Vein endothelial cell (primary cell): ENCODE results near the gene ZNF710. TPM values are rescaled to one million over a fixed set of nuclear protein-coding genes. Genes with fewer than 3 reads are reported as not detected.
A peak's percentile ranks its signal among the peaks of the same experiment; 100 is the strongest.

Experiments
- small RNA-seq: library from RNA; depleted of rRNA; stranded (forward); fragments of <200 nt; gene quantifications from one replicate; pipeline ENCODE3, GENCODE V24; 2012
- total RNA-seq: library from RNA; depleted of rRNA; stranded (reverse); fragments of >200 nt; gene quantifications from 2 replicates; pipeline ENCODE4 v1.2.3, GENCODE V29; 2012

Gene ZNF710, protein sequence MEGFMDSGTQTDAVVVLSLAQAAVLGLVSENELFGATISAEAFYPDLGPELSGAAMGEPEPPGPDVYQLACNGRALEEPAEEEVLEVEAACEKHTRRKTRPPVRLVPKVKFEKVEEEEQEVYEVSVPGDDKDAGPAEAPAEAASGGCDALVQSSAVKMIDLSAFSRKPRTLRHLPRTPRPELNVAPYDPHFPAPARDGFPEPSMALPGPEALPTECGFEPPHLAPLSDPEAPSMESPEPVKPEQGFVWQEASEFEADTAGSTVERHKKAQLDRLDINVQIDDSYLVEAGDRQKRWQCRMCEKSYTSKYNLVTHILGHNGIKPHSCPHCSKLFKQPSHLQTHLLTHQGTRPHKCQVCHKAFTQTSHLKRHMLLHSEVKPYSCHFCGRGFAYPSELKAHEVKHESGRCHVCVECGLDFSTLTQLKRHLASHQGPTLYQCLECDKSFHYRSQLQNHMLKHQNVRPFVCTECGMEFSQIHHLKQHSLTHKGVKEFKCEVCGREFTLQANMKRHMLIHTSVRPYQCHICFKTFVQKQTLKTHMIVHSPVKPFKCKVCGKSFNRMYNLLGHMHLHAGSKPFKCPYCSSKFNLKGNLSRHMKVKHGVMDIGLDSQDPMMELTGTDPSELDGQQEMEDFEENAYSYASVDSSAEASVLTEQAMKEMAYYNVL
- 14.9 and 25.2 TPM in 2 replicates for total RNA-seq

DNA sequence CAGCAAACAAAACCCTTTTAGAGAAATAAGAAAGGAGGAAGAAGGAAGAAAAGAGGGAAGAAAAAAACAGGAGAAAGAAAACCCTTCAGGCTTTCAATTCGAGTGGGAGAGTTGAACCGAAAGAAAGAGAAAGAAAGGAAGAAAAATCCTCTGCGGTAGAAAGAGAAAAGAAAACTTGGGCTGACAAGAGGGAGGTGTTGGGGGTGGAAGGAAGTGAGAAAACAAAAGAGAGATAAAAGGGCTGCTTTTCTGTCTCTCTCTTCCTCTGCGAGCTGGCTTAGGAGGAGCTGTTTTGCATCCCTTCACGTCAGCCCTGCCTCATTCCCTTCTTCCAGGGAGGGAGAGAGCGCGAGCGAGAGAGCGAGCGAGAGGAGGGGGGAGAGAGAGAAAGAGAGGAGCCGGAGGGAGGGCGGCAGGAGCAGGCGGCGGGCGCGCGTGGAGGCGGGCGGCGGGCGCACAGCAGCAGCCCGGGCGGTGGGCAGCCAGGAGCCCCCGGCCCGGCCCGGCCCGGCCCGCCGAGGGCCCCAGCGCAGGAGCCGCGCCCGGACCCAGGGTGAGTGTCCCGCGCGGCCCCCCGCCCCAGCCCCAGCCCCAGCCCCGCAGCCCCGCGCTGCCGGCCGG, at the start of gene ZNF710:
Gene ZNF710 (plus strand): TSS at position 263 of the 621 bp plus-strand sequence. CDS start 65,814 bp downstream, outside the sequence.

DNA sequence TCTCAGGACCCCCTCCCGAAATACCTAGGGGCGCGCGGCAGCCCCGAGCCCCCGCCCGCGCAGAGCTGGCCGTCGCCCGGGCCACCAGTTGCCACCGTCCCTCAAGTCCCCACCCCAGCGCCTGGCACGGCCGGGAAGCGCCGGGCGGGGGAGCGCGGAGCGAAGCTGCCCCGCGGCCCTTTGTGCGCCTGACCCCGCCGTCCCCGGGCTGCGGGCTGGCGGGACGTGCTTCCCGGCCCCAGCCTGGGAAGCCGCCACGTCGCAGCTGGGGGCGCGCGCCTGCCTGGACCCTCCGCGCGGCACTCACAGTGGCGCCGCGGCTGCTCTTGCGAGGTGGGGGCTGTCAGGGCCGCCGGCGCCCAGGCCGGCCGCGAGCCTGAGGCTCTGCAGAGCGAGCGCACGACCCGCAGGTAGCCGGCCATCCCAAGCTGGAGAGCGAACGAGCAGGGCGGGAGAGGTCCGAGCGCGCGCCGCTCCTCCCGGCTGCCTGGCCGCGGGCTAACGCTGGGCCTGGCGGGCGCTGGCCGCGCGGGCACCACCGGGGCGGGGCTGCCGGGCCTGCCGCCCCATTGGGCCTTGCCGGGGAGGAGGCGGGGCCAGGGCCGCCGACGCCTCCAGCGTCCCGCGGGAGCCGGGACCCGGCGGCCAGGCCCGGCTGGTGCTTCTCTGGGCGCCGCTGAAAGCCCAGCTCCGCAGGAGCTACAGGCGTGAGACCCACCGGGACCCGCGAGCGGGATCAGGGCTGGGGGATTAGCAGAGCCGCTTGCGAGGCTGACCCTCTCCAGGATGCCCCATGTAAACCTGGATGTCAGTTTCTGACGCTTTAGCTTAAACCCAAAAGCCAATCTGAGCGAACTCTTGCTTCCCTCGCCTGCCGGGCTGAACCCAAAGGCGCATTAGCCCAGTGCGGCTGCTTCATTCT, 101.1 kb downstream of the ZNF710 start, which contains the start of gene IDH2:
Gene IDH2 (minus strand): TSS at position 500 of the 922 bp plus-strand sequence. CDS start 78 bp downstream, at position 422.

Small RNAs within 50 kb of the gene (small RNA-seq; reads per million reads assigned to genes)
- gene MIR3174 (2.5 reads per million, percentile 84 among the genes with 10 or more reads in this experiment), gene RF00066 (not detected)

Other genes starting within 250 kb of the ZNF710 start
- 0.19 TPM in 1 of 2 replicates, not detected in the other for gene MESP2, start 225.0 kb upstream of the ZNF710 start, total RNA-seq
- 19.9 and 35.5 TPM in 2 replicates for gene ANPEP, start 186.5 kb upstream of the ZNF710 start, total RNA-seq
- gene AP3S2, start 107.3 kb upstream of the ZNF710 start, total RNA-seq, result 41.8 and 43.8 TPM in 2 replicates
- gene ARPIN, start 88.4 kb upstream of the ZNF710 start, total RNA-seq, result 10.3 and 11.4 TPM in 2 replicates
- 86.3 and 130 TPM in 2 replicates for gene IDH2, start 101.1 kb downstream of the ZNF710 start, total RNA-seq
- gene SEMA4B, start 200.0 kb downstream of the ZNF710 start, total RNA-seq, result 7.5 and 8.8 TPM in 2 replicates
- 28.2 and 31.4 TPM in 2 replicates for gene CIB1, start 232.6 kb downstream of the ZNF710 start, total RNA-seq
- 10.1 and 11.8 TPM in 2 replicates for gene GDPGP1, start 232.9 kb downstream of the ZNF710 start, total RNA-seq
- gene TTLL13, start 248.2 kb downstream of the ZNF710 start, total RNA-seq, result 0.38 TPM in 1 of 2 replicates, not detected in the other